HG03442 (cell line): Measurements from ENCODE around the gene NF1.

Experiments used
- ATAC-seq: cut with Tn5 transposase; IDR thresholded peaks from one replicate; pipeline ENCODE4 v1.9.1; 2021; ENCODE audit warnings: mild to moderate bottlenecking, moderate library complexity; ENCODE audit not compliant: unreplicated experiment

Gene NF1

GRCh38 chr17:31422443-31422842 lies 327.7 kb downstream of the NF1 start:
- ATAC-seq = no peak

- no peak for ATAC-seq
Measured at GRCh38 chr17:31424944-31425281, 330.1 kb downstream of the NF1 start.

- ATAC-seq = no peak
Measured at GRCh38 chr17:31425282-31426040, 330.7 kb downstream of the NF1 start.
